ENCODE data around the gene ZNF391.

DNA sequence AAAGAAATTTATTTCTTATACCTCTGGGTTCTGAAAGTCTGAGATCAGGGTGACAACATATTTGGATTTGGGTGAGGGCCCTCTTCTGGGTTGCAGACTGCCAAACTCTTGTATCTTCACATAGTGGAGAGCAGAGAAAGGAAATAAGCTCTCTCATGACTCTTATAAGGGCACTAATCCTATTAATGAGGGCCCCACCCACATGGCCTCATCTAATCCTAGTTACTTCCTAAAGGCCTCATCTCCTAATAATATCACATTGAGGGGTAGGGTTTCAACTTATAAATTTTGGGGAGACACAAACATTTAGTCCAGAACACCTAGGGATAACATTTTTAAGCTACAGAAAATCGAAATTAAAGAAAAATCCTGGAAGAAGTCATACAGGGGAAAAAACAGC lies 5.1 kb upstream of the ZNF391 start:
- TF ChIP-seq CTCF (IDR thresholded peaks at IDR 0.05; ENCODE audit: extremely low read depth in 1 of 2, insufficient read depth in 1 of 2, low read depth in 1 of 2, low read length in 2 of 2) (no peak), POLR2AphosphoS5 (IDR thresholded peaks at IDR 0.05; ENCODE audit: insufficient read depth, low read depth, low read length) (no peak), POLR2A (IDR thresholded peaks at IDR 0.05; ENCODE audit: low read depth, low read length) (no peak), EZH2 (IDR thresholded peaks at IDR 0.05; ENCODE audit: borderline replicate concordance, low read depth, low read length, severe bottlenecking) (no peak), MAX (IDR thresholded peaks at IDR 0.05; ENCODE audit: insufficient read depth, insufficient read length) (no peak), FOS (IDR thresholded peaks at IDR 0.05; ENCODE audit: borderline replicate concordance, insufficient read depth, low read length) (no peak), MYC (IDR thresholded peaks at IDR 0.05; ENCODE audit: low read depth, low read length) (no peak)
